ENCODE measurements around the gene CDC42EP4. TPM values are rescaled to one million over a fixed set of nuclear protein-coding genes. Genes with fewer than 3 reads are reported as not detected.
A peak's percentile ranks its signal among the peaks of the same experiment; 100 is the strongest.

Gene CDC42EP4
- total and polyA plus RNA-seq, 2 experiments from 2014 or later, result 62.4 to 82.7 TPM

DNA sequence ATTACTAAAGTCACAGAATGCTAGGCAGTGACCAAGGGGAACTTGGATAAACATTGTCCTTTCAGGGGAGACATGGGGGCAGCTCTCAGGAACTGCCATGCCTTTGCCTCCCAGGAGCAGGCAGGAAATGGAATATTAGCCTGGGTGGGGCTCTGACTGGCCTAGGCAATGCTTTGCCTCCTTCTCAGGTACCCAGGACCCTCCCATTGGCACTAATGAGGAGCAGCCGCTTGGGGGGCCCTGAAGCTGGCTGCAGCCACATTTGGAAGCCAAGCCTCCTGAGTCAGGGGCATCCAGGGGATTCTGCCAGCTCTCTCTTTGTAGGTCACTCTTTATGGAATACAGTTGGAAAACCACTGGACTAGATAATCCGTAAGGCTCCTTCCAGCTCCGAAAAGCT, 55.6 kb downstream of the CDC42EP4 start:
- no peak overlapping the region for H3K27ac ChIP-seq
- H3K4me2 ChIP-seq, result no peak overlapping the region
- H3K9me2 ChIP-seq (replicated peaks; ENCODE audit: insufficient read depth), result no peaks in the 10 kb centered on the region
- H3K4me1 ChIP-seq (ENCODE audit: insufficient read depth), result peaks cover 6% of the 10 kb centered on the region
- no peak overlapping the region for H3K4me3 ChIP-seq
- no peak overlapping the region for H2AFZ ChIP-seq
- no peak for DNase-seq (ENCODE audit: low spot score)
- no peaks in the 10 kb centered on the region for H3K36me3 ChIP-seq (replicated peaks; ENCODE audit: insufficient read depth, low read depth)
- no peaks in the 10 kb centered on the region for H4K20me1 ChIP-seq (ENCODE audit: insufficient read depth, poor library complexity, severe bottlenecking)
- no peaks in the 10 kb centered on the region for H3K27me3 ChIP-seq
- no peaks in the 10 kb centered on the region for H3K9me3 ChIP-seq (ENCODE audit: low read depth)
- TF ChIP-seq, protein P1, sequence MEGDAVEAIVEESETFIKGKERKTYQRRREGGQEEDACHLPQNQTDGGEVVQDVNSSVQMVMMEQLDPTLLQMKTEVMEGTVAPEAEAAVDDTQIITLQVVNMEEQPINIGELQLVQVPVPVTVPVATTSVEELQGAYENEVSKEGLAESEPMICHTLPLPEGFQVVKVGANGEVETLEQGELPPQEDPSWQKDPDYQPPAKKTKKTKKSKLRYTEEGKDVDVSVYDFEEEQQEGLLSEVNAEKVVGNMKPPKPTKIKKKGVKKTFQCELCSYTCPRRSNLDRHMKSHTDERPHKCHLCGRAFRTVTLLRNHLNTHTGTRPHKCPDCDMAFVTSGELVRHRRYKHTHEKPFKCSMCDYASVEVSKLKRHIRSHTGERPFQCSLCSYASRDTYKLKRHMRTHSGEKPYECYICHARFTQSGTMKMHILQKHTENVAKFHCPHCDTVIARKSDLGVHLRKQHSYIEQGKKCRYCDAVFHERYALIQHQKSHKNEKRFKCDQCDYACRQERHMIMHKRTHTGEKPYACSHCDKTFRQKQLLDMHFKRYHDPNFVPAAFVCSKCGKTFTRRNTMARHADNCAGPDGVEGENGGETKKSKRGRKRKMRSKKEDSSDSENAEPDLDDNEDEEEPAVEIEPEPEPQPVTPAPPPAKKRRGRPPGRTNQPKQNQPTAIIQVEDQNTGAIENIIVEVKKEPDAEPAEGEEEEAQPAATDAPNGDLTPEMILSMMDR (IDR thresholded peaks at IDR 0.05; ENCODE audit: poor library complexity), result no peak
- no peak for TF ChIP-seq EZH2 (IDR thresholded peaks at IDR 0.05; ENCODE audit: borderline replicate concordance)
- no peak for TF ChIP-seq EZH2phosphoT487 (IDR thresholded peaks at IDR 0.05; ENCODE audit: low read depth, severe bottlenecking, unreplicated experiment)
- 73% methylated on average over 3 of the region's 3 CpGs for WGBS (ENCODE audit: low lambda C conversion rate, missing lambda C conversion rate)
- H3K79me2 ChIP-seq, result no peaks in the 10 kb centered on the region

DNA sequence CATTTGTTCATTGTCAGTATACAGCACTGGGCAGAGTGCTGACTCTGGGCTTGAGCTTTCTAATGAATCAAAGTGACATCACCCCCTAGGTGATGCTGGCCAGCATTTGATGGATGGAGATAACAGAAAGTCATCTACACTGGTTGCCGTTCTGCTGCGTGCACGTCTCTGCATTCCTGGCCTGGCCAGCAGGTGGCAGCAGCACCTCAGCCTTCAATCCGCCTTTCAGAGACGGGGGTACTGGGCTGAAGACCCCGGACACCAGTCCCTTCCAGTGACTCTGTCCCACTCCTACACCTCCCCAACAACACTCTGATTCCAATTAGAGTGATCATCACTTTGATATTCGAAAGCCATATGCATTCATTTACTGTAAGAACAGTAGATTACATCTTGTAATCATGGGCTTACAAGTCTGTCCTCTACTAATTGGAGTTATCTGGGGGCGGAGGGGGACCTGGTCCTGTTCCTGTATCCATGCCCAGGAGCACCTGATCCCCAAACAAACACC, 56.1 kb downstream of the CDC42EP4 start:
- peak; percentile 62 for DNase-seq (ENCODE audit: low spot score)
- H3K4me1 ChIP-seq (ENCODE audit: insufficient read depth), result peaks cover 6% of the 10 kb centered on the region

DNA sequence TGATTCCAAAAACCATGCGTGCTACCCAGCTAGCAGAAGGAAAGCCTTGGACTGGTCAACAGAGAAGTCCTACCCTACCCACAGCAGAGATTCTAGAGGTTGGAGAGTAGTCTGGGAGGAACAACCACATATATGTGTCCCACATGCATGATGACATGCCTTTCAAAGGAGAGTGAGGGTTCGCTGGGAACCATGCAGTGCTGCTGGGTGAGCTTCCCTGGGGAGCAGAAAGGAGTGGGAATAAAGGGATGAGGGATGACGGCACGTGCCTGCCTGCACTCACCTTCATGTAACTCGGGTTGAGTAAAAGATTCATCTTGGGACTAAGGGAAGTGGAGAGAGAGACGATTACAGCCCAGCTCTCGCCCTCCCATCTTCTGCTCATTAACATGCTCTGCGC, 59.9 kb downstream of the CDC42EP4 start:
- 90% methylated on average over 8 of the region's 8 CpGs for WGBS (ENCODE audit: low lambda C conversion rate, missing lambda C conversion rate)
- H2AFZ ChIP-seq, result no peak overlapping the region
- H3K27me3 ChIP-seq, result no peaks in the 10 kb centered on the region
- H4K20me1 ChIP-seq (ENCODE audit: insufficient read depth, poor library complexity, severe bottlenecking), result no peaks in the 10 kb centered on the region
- no peak overlapping the region for H3K4me3 ChIP-seq
- TF ChIP-seq EZH2phosphoT487 (IDR thresholded peaks at IDR 0.05; ENCODE audit: low read depth, severe bottlenecking, unreplicated experiment), result no peak
- no peak for TF ChIP-seq EZH2 (IDR thresholded peaks at IDR 0.05; ENCODE audit: borderline replicate concordance)
- TF ChIP-seq, protein P1 (IDR thresholded peaks at IDR 0.05; ENCODE audit: poor library complexity), result no peak
- H3K79me2 ChIP-seq, result no peaks in the 10 kb centered on the region
- no peaks in the 10 kb centered on the region for H3K9me2 ChIP-seq (replicated peaks; ENCODE audit: insufficient read depth)
- peaks cover 6% of the 10 kb centered on the region for H3K4me1 ChIP-seq (ENCODE audit: insufficient read depth)
- no peak overlapping the region for H3K27ac ChIP-seq
- H3K36me3 ChIP-seq (replicated peaks; ENCODE audit: insufficient read depth, low read depth), result no peaks in the 10 kb centered on the region
- no peaks in the 10 kb centered on the region for H3K9me3 ChIP-seq (ENCODE audit: low read depth)
- no peak overlapping the region for H3K4me2 ChIP-seq
- DNase-seq (ENCODE audit: low spot score), result no peak

More for the DNA sequence above, 56.1 kb downstream of the CDC42EP4 start:
- TF ChIP-seq EZH2 (IDR thresholded peaks at IDR 0.05; ENCODE audit: borderline replicate concordance), result no peak
- TF ChIP-seq, protein P1 (IDR thresholded peaks at IDR 0.05; ENCODE audit: poor library complexity), result peak; percentile 99
- Histone ChIP-seq H3K27ac (no peak overlapping the region), H3K27me3 (no peaks in the 10 kb centered on the region), H3K9me2 (replicated peaks; ENCODE audit: insufficient read depth) (no peaks in the 10 kb centered on the region), H3K79me2 (no peaks in the 10 kb centered on the region), H3K4me3 (no peak overlapping the region), H3K36me3 (replicated peaks; ENCODE audit: insufficient read depth, low read depth) (no peaks in the 10 kb centered on the region), H3K9me3 (ENCODE audit: low read depth) (no peaks in the 10 kb centered on the region), H4K20me1 (ENCODE audit: insufficient read depth, poor library complexity, severe bottlenecking) (no peaks in the 10 kb centered on the region), H2AFZ (no peak overlapping the region), H3K4me2 (no peak overlapping the region)
- 9% methylated on average over 8 of the region's 8 CpGs for WGBS (ENCODE audit: low lambda C conversion rate, missing lambda C conversion rate)
